IMR-90 (cell line): Measurements from ENCODE around the gene IQSEC1. TPM values are rescaled to one million over a fixed set of nuclear protein-coding genes. Genes with fewer than 3 reads are reported as not detected.
A peak's percentile ranks its signal among the peaks of the same experiment; 100 is the strongest.

Source experiments
- ATAC-seq: fragments of 200-7000 bp; cut with Tn5 transposase; 2 replicates; pipeline ENCODE4 v1.9.1; 2020; ENCODE audit warnings: low read depth, mild to moderate bottlenecking, moderate library complexity
- BruUV-seq: library from RNA; stranded (reverse); fragments of 400-500 nt; replicated peaks from 2 replicates; lab custom pipeline; 2021; lab: Mats Ljungman, UMichigan
- CTCF ChIA-PET: fragments of 300-600 bp; formaldehyde crosslinking; extraction: SDS; loops from one replicate; lab custom pipeline; 2021; ENCODE audit warnings: antibody characterized with exemption; lab: Yijun Ruan, JAX
- POLR2A ChIA-PET: fragments of 300-600 bp; sonication (Branson Sonifier 250); formaldehyde crosslinking; loops from one replicate; lab custom pipeline; 2022; ENCODE audit warnings: antibody characterized with exemption; ENCODE audit not compliant: unreplicated experiment; lab: Charles Lee
- DNase-seq: peaks from one replicate; pipeline ENCODE4 v3.0.0; 2013
- H2AFZ ChIP-seq: replicated peaks from 2 replicates; pipeline ENCODE3; 2013; ENCODE audit warnings: low read length, mild to moderate bottlenecking; ENCODE audit not compliant: poor library complexity
- H2AK5ac ChIP-seq: 2 replicates; pipeline ENCODE4 v1.6.1; 2013; ENCODE audit warnings: low read depth, low read length, inconsistent platforms
- H2AK9ac ChIP-seq: replicated peaks from 2 replicates; pipeline ENCODE3; 2013; ENCODE audit warnings: mild to moderate bottlenecking, low read depth, low read length, moderate library complexity; ENCODE audit not compliant: poor library complexity
- H2BK120ac ChIP-seq: 2 replicates; pipeline ENCODE4 v1.6.1; 2013; ENCODE audit warnings: low read depth, low read length, inconsistent platforms
- H2BK15ac ChIP-seq: 3 replicates; pipeline ENCODE4 v1.6.1; 2013; ENCODE audit warnings: low read depth, low read length, inconsistent platforms
- H2BK20ac ChIP-seq: 2 replicates; pipeline ENCODE4 v1.6.1; 2013; ENCODE audit warnings: low read depth, mild to moderate bottlenecking, inconsistent platforms, low read length, moderate library complexity
- H2BK5ac ChIP-seq: 2 replicates; pipeline ENCODE4 v1.6.1; 2013; ENCODE audit warnings: mild to moderate bottlenecking, low read depth, low read length, inconsistent platforms; ENCODE audit not compliant: poor library complexity, severe bottlenecking
- H3K14ac ChIP-seq: replicated peaks from 2 replicates; pipeline ENCODE4 v1.6.1; 2013; ENCODE audit warnings: low read depth, low read length, inconsistent platforms
- H3K18ac ChIP-seq: 2 replicates; pipeline ENCODE4 v1.6.1; 2013; ENCODE audit warnings: low read depth, low read length, control low read depth
- H3K23ac ChIP-seq: 2 replicates; pipeline ENCODE4 v1.6.1; 2013; ENCODE audit warnings: low read depth, low read length, inconsistent platforms
- H3K27ac ChIP-seq: 2 replicates; pipeline ENCODE4 v1.5.1; 2013; ENCODE audit warnings: mild to moderate bottlenecking, control low read depth, low read length; ENCODE audit not compliant: insufficient read depth
- H3K27me3 ChIP-seq: 2 replicates; pipeline ENCODE4 v1.6.1; 2013; ENCODE audit warnings: low read length; ENCODE audit not compliant: control insufficient read depth, insufficient read depth
- H3K36me3 ChIP-seq: 2 replicates; pipeline ENCODE4 v1.6.1; 2013; ENCODE audit warnings: low read length, mixed read lengths; ENCODE audit not compliant: control insufficient read depth, insufficient read depth
- H3K4ac ChIP-seq: 2 replicates; pipeline ENCODE4 v1.6.1; 2013; ENCODE audit warnings: low read depth, low read length, inconsistent platforms
- H3K4me1 ChIP-seq: 2 replicates; pipeline ENCODE4 v1.6.1; 2013; ENCODE audit warnings: low read length, mixed read lengths; ENCODE audit not compliant: control insufficient read depth, insufficient read depth
- H3K4me2 ChIP-seq: 2 replicates; pipeline ENCODE4 v1.6.1; 2013; ENCODE audit warnings: low read depth, mild to moderate bottlenecking, control low read depth, low read length, moderate library complexity
- H3K4me3 ChIP-seq: 2 replicates; pipeline ENCODE4 v1.5.1; 2013; ENCODE audit warnings: low read depth, mild to moderate bottlenecking, control low read depth, low read length, moderate library complexity; ENCODE audit not compliant: insufficient read depth
- H3K56ac ChIP-seq: 2 replicates; pipeline ENCODE4 v1.6.1; 2013; ENCODE audit warnings: low read length, inconsistent platforms; ENCODE audit not compliant: insufficient read depth; ENCODE audit errors: extremely low read depth
- H3K79me1 ChIP-seq, 2 experiments: 2 replicates each; pipeline ENCODE4 v1.6.1; 2013; ENCODE audit warnings: low read length in 2 of 2, inconsistent platforms in 1 of 2, low read depth in 1 of 2
- H3K9ac ChIP-seq: 2 replicates; pipeline ENCODE4 v1.6.1; 2013; ENCODE audit warnings: low read depth, low read length, control low read depth
- H3K9me1 ChIP-seq: 2 replicates; pipeline ENCODE4 v1.6.1; 2013; ENCODE audit warnings: low read length, inconsistent platforms; ENCODE audit not compliant: insufficient read depth
- H3K9me3 ChIP-seq: 2 replicates; pipeline ENCODE4 v1.6.1; 2013; ENCODE audit warnings: low read length; ENCODE audit not compliant: control insufficient read depth, insufficient read depth
- H4K20me1 ChIP-seq: 2 replicates; pipeline ENCODE4 v1.6.1; 2013; ENCODE audit warnings: low read length, inconsistent platforms; ENCODE audit not compliant: insufficient read depth
- H4K5ac ChIP-seq: 2 replicates; pipeline ENCODE4 v1.6.1; 2013; ENCODE audit warnings: mild to moderate bottlenecking, low read depth, low read length, control low read depth
- H4K8ac ChIP-seq, 2 experiments: 2 replicates each; pipeline ENCODE4 v1.6.1; 2013; ENCODE audit warnings: low read depth in 2 of 2, low read length in 2 of 2, control low read depth in 1 of 2, inconsistent platforms in 1 of 2
- H4K91ac ChIP-seq: 2 replicates; pipeline ENCODE4 v1.6.1; 2013; ENCODE audit warnings: low read depth, low read length, inconsistent platforms; ENCODE audit not compliant: insufficient read depth
- BHLHE40 ChIP-seq: fragments of 150-350 bp; IDR thresholded peaks from 2 replicates; pipeline ENCODE4 v1.6.1; 2016; ENCODE audit warnings: mild to moderate bottlenecking, low read depth, low read length
- RFX5 ChIP-seq: IDR thresholded peaks from 2 replicates; pipeline ENCODE4 v1.8.0; 2012; ENCODE audit warnings: low read depth, mild to moderate bottlenecking, low read length, moderate library complexity
- whole genome bisulfite sequencing, 2 experiments: methylation state at CpG; one replicate each; pipeline versions ENCODE4 v1.1.5 to v1.1.7; 2013; ENCODE audit warnings: missing lambda C conversion rate in 2 of 2; ENCODE audit not compliant: insufficient read length in 1 of 2; ENCODE audit errors: extremely low coverage in 2 of 2; 5-methylcytosine and 5-hydroxymethylcytosine counted together
- dilution Hi-C: fragments of 300-500 bp; cut with HindIII; formaldehyde crosslinking; loops from one replicate; pipeline ENCODE4 v1.14.3; 2018; ENCODE audit warnings: low sequenced_read_pairs; ENCODE audit not compliant: unreplicated experiment
- in situ Hi-C: fragments of 300-500 bp; cut with MboI; formaldehyde crosslinking; loops from 3 replicates; pipeline ENCODE4 v1.14.3; 2019; ENCODE audit warnings: low sequenced_read_pairs, inconsistent platforms, mixed read lengths
- intact Hi-C: fragments of 100-400 bp; cut with micrococcal nuclease; formaldehyde crosslinking; loops from 2 replicates; pipeline ENCODE4 v1.10.0; 2022
- polyA plus RNA-seq, 3 experiments: library from polyadenylated mRNA; depleted of rRNA; stranded (reverse); fragments of >200 nt; gene quantifications; 2 replicates each; pipeline ENCODE4 v1.2.3, GENCODE V29; 2012; ENCODE audit warnings: low replicate concordance in 1 of 3
- total RNA-seq: library from RNA; depleted of rRNA; stranded (reverse); fragments of >200 nt; gene quantifications from 2 replicates; pipeline ENCODE4 v1.2.3, GENCODE V29; 2012

The IQSEC1 gene
- total and polyA plus RNA-seq, 2 of the 4 experiments (the other 2 are of a cell fraction), result 5.9 to 11.9 TPM

- Histone ChIP-seq H3K4me2 (no peak overlapping the region), H3K27ac (no peak overlapping the region), H3K9me1 (no peaks in the 10 kb centered on the region), H4K91ac (no peak overlapping the region), H3K23ac (no peak overlapping the region), H3K9ac (no peak overlapping the region), H2BK20ac (no peak overlapping the region), H3K4me1 (no peaks in the 10 kb centered on the region), H3K9me3 (peaks cover 3% of the 10 kb centered on the region; the same call in 1 of the 2 replicates), H3K4me3 (no peak overlapping the region), H2BK5ac (no peak overlapping the region), H2BK15ac (no peak overlapping the region), H2AK5ac (no peak overlapping the region), H2AFZ (peak overlapping the region; percentile 21), H3K56ac (no peak overlapping the region), H3K36me3 (no peaks in the 10 kb centered on the region), H4K20me1 (no peaks in the 10 kb centered on the region), H3K14ac (no peak overlapping the region), H3K79me1 (no peaks in the 10 kb centered on the region), H3K4ac (no peak overlapping the region), H3K18ac (no peak overlapping the region), H4K5ac (no peak overlapping the region), H3K27me3 (peaks cover 56% of the 10 kb centered on the region), H2BK120ac (no peak overlapping the region), H2AK9ac (no peak overlapping the region), H4K8ac (no peak overlapping the region)
- peak; percentile 22; the same call in 1 of the 2 replicates for ATAC-seq
- in situ Hi-C loops, result no loop called here
- BruUV-seq, result no TSS peak
- peak; percentile 54 for TF ChIP-seq BHLHE40
- no peak for TF ChIP-seq RFX5
- CTCF ChIA-PET, result no interaction called here
- WGBS, 2 experiments, result 72% methylated on average over 8 of the region's 14 CpGs; no CpG with 5 or more reads in 1 of the 2 experiments
- intact Hi-C loops, result no loop called here
- POLR2A ChIA-PET, result no interaction called here
- peak; percentile 2 for DNase-seq
- dilution Hi-C loops, result no loop called here
Observed at GRCh38 chr3:13072239-13072599, 1.0 kb downstream of the IQSEC1 start.
